Gastroesophageal sphincter (tissue), 4 donors: ENCODE measurements around the gene ZNF385B. TPM values are rescaled to one million over a fixed set of nuclear protein-coding genes. Genes with fewer than 3 reads are reported as not detected.

Experiments
- ATAC-seq: fragments of 150-250 bp; one replicate; pipeline ENCODE4 v1.9.1; 2016; ENCODE audit warnings: mild to moderate bottlenecking, moderate library complexity
- H3K27ac ChIP-seq, 4 donors: fragments of 200-600 bp; sonication (generic) in 3 of 4; 1 replicate in 3 of 4; 2 replicates in 1 of 4; pipeline ENCODE4 v1.5.1; 2016 to 2019
- H3K27me3 ChIP-seq: fragments of 200-600 bp; sonication (generic); one replicate; pipeline ENCODE4 v1.5.1; 2019
- H3K36me3 ChIP-seq, 2 donors: fragments of 200-600 bp; sonication (generic); one replicate each; pipeline ENCODE4 v1.5.1; 2019; ENCODE audit warnings: control low read depth in 1 of 2
- H3K4me1 ChIP-seq, 3 donors: fragments of 200-600 bp; sonication (generic); 1 replicate in 2 of 3; 2 replicates in 1 of 3; pipeline ENCODE4 v1.5.1; 2016 to 2019; ENCODE audit warnings: control low read depth in 2 of 3
- H3K4me3 ChIP-seq, 2 donors: fragments of 200-600 bp; sonication (generic); one replicate each; pipeline ENCODE4 v1.5.1; 2019; ENCODE audit warnings: mild to moderate bottlenecking in 1 of 2, moderate library complexity in 1 of 2
- H3K9me3 ChIP-seq, 3 donors: fragments of 200-600 bp; sonication (generic); one replicate each; pipeline ENCODE4 v1.5.1; 2017 to 2019; ENCODE audit warnings: control low read depth in 2 of 3
- CTCF ChIP-seq, 4 experiments: fragments of 200-600 bp in 2 of 4; fragments of 450-650 bp in 2 of 4; sonication (generic) in 1 of 4; IDR thresholded peaks; one replicate each; pipeline ENCODE4 v1.5.1; 2017 to 2019; ENCODE audit warnings: antibody characterized with exemption in 4 of 4, mild to moderate bottlenecking in 2 of 4, moderate library complexity in 2 of 4
- EP300 ChIP-seq: sonication (generic); formaldehyde crosslinking; IDR thresholded peaks from one replicate; pipeline ENCODE4 v1.6.1; 2017; ENCODE audit warnings: antibody characterized with exemption, mild to moderate bottlenecking
- POLR2A ChIP-seq, 2 donors: fragments of 450-650 bp; IDR thresholded peaks; one replicate each; pipeline ENCODE4 v1.6.1; 2017; ENCODE audit warnings: antibody characterized with exemption in 2 of 2, mild to moderate bottlenecking in 2 of 2, moderate library complexity in 1 of 2
- POLR2AphosphoS5 ChIP-seq: sonication (generic); formaldehyde crosslinking; IDR thresholded peaks from one replicate; pipeline ENCODE4 v1.6.1; 2017; ENCODE audit warnings: antibody characterized with exemption
- WGBS, 2 donors: methylation state at CpG; one replicate each; pipeline ENCODE4 v1.1.5; 2018; ENCODE audit warnings: low coverage in 1 of 2; 5-methylcytosine and 5-hydroxymethylcytosine counted together
- total RNA-seq, 4 donors: library from RNA; depleted of rRNA; stranded (reverse); fragments of >200 nt; gene quantifications; one replicate each; pipeline ENCODE4 v1.1.0, GENCODE V29; 2016

The ZNF385B gene
- total RNA-seq, 4 donors from 2014 or later, result 2.7 to 7.6 (median 3.9) TPM

- WGBS, 2 donors, result 81 to 98% methylated on average over 4 of the region's 4 CpGs
- no peaks in the 10 kb centered on the region for H3K36me3 ChIP-seq
- no peak for TF ChIP-seq CTCF (IDR thresholded peaks at IDR 0.05)
- no peak for TF ChIP-seq POLR2AphosphoS5
- no peak for TF ChIP-seq POLR2A (IDR thresholded peaks at IDR 0.05)
- TF ChIP-seq EP300, result no peak
- no peaks in the 10 kb centered on the region for H3K4me1 ChIP-seq
- H3K27ac ChIP-seq, result no peak overlapping the region
- H3K27me3 ChIP-seq, result no peaks in the 10 kb centered on the region
- H3K4me3 ChIP-seq, result no peak overlapping the region
- peaks cover 0 to 7% (median 0%) of the 10 kb centered on the region in 3 donors for H3K9me3 ChIP-seq
- no peak for ATAC-seq
Observed at GRCh38 chr2:179809606-179810005, 51.8 kb downstream of the ZNF385B start.

- H3K36me3 ChIP-seq, result no peaks in the 10 kb centered on the region
- WGBS, 2 donors, result 67 to 75% methylated on average over 1 to 3 of the region's 3 CpGs
- H3K27ac ChIP-seq, result no peak overlapping the region
- ATAC-seq, result no peak
- TF ChIP-seq EP300 (no peak), POLR2A (IDR thresholded peaks at IDR 0.05) (no peak), POLR2AphosphoS5 (no peak), CTCF (IDR thresholded peaks at IDR 0.05) (no peak)
- H3K4me3 ChIP-seq, result no peak overlapping the region
- H3K4me1 ChIP-seq, result peaks cover 0 to 16% (median 0%) of the 10 kb centered on the region in 3 donors
- no peaks in the 10 kb centered on the region for H3K9me3 ChIP-seq
- no peaks in the 10 kb centered on the region for H3K27me3 ChIP-seq
Observed at GRCh38 chr2:179805001-179805400, 56.4 kb downstream of the ZNF385B start.

GRCh38 chr2:179804206-179804605, 57.2 kb downstream of the ZNF385B start:
- ATAC-seq, result no peak
- H3K27me3 ChIP-seq, result no peaks in the 10 kb centered on the region
- no peak overlapping the region for H3K27ac ChIP-seq
- H3K9me3 ChIP-seq, result no peaks in the 10 kb centered on the region
- no peak for TF ChIP-seq CTCF (IDR thresholded peaks at IDR 0.05)
- no peak for TF ChIP-seq EP300
- no peak for TF ChIP-seq POLR2AphosphoS5
- no peak for TF ChIP-seq POLR2A (IDR thresholded peaks at IDR 0.05)
- WGBS, 2 donors, result 71 to 77% methylated on average over 2 of the region's 2 CpGs
- no peak overlapping the region for H3K4me3 ChIP-seq
- no peaks in the 10 kb centered on the region for H3K36me3 ChIP-seq
- H3K4me1 ChIP-seq, result peaks cover 0 to 16% (median 0%) of the 10 kb centered on the region in 3 donors

- ATAC-seq, result no peak
- Histone ChIP-seq H3K27me3 (no peaks in the 10 kb centered on the region), H3K27ac (no peak overlapping the region), H3K4me1 (peaks cover 0 to 16% (median 0%) of the 10 kb centered on the region in 3 donors), H3K4me3 (no peak overlapping the region), H3K36me3 (no peaks in the 10 kb centered on the region), H3K9me3 (no peaks in the 10 kb centered on the region)
- TF ChIP-seq CTCF (IDR thresholded peaks at IDR 0.05) (no peak), POLR2A (IDR thresholded peaks at IDR 0.05) (no peak), POLR2AphosphoS5 (no peak), EP300 (no peak)
- 33 to 50% methylated on average over 1 to 2 of the region's 2 CpGs for WGBS, 2 donors
Observed at GRCh38 chr2:179802051-179802882, 59.1 kb downstream of the ZNF385B start.

GRCh38 chr2:179800776-179801175, 60.6 kb downstream of the ZNF385B start:
- no peak for ATAC-seq
- Histone ChIP-seq H3K4me1 (peaks cover 0 to 16% (median 0%) of the 10 kb centered on the region in 3 donors), H3K36me3 (no peaks in the 10 kb centered on the region), H3K9me3 (no peaks in the 10 kb centered on the region), H3K4me3 (no peak overlapping the region), H3K27me3 (no peaks in the 10 kb centered on the region), H3K27ac (no peak overlapping the region)
- TF ChIP-seq POLR2AphosphoS5 (no peak), EP300 (no peak), CTCF (IDR thresholded peaks at IDR 0.05) (no peak), POLR2A (IDR thresholded peaks at IDR 0.05) (no peak)
